Vagina (tissue), 2 donors: ENCODE results near the gene MED13L. TPM values are rescaled to one million over a fixed set of nuclear protein-coding genes. Genes with fewer than 3 reads are reported as not detected.
"Not testable (repeated sequence)": the region's sequence is repeated elsewhere in the genome, so short reads cannot be mapped to it uniquely, and the experiment has no call there.

Experiments
- DNase-seq, 2 donors: peaks; one replicate each; pipeline ENCODE4 v3.0.0-alpha.2; 2017; ENCODE audit errors: extremely low spot score in 2 of 2
- H3K27ac ChIP-seq: fragments of 200-600 bp; sonication (generic); one replicate; pipeline ENCODE4 v1.5.1; 2019
- H3K27me3 ChIP-seq: fragments of 200-600 bp; sonication (generic); one replicate; pipeline ENCODE4 v1.5.1; 2019
- H3K36me3 ChIP-seq, 2 donors: fragments of 200-600 bp; sonication (generic); one replicate each; pipeline ENCODE4 v1.5.1; 2017 to 2019
- H3K4me1 ChIP-seq: fragments of 200-600 bp; sonication (generic); one replicate; pipeline ENCODE4 v1.5.1; 2019
- H3K4me3 ChIP-seq, 2 donors: fragments of 200-600 bp; sonication (generic); 1 replicate in 1 of 2; 2 replicates in 1 of 2; pipeline ENCODE4 v1.5.1; 2016 to 2019
- H3K9me3 ChIP-seq: fragments of 200-600 bp; sonication (generic); one replicate; pipeline ENCODE4 v1.5.1; 2019
- POLR2A ChIP-seq, 2 donors: fragments of 450-650 bp; IDR thresholded peaks; one replicate each; pipeline ENCODE4 v1.6.1; 2017; ENCODE audit warnings: antibody characterized with exemption in 2 of 2, mild to moderate bottlenecking in 2 of 2, moderate library complexity in 2 of 2
- POLR2AphosphoS5 ChIP-seq, 2 donors: sonication (generic); formaldehyde crosslinking; IDR thresholded peaks; one replicate each; pipeline ENCODE4 v1.9.0; 2017; ENCODE audit warnings: antibody characterized with exemption in 2 of 2, mild to moderate bottlenecking in 2 of 2, low read depth in 1 of 2; ENCODE audit not compliant: insufficient read depth in 1 of 2
- intact Hi-C: fragments of 100-400 bp; cut with DNase I; formaldehyde crosslinking; loops from one replicate; pipeline ENCODE4 v1.15.1; 2023
- total RNA-seq: library from RNA; depleted of rRNA; stranded (reverse); fragments of >200 nt; gene quantifications from one replicate; pipeline ENCODE4 v1.2.3, GENCODE V29; 2016
- TF ChIP-seq, protein P1 (sequence below), 3 experiments: fragments of 450-650 bp in 2 of 3; fragments of 200-600 bp in 1 of 3; sonication (generic) in 1 of 3; IDR thresholded peaks; one replicate each; pipeline ENCODE4 v1.5.1; 2017 to 2019; ENCODE audit warnings: antibody characterized with exemption in 3 of 3, mild to moderate bottlenecking in 2 of 3, moderate library complexity in 2 of 3

Gene MED13L
- total RNA-seq, 1 donor from 2014 or later, result 161 TPM

DNA sequence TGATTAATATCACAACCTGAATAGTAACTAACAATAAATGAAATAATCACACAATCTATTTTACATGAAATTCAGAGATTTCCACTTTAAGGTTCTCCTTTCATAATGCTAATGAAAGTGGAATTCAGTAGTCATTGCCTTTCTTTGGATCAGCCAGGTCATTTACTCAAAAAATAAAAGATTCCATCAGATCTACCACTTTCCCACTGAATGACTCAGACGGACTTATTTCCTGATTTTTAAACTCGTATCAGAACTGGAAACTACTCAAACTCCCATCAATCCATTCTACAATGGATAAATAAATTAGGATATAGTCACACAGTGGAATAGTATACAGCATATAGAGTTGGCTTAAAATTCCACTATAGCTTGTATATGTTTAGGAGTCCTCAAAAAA lies 237.1 kb downstream of the MED13L start:
- peaks cover 29% of the 10 kb centered on the region for H3K4me1 ChIP-seq
- H3K4me3 ChIP-seq, result no peak overlapping the region
- TF ChIP-seq, protein P1, sequence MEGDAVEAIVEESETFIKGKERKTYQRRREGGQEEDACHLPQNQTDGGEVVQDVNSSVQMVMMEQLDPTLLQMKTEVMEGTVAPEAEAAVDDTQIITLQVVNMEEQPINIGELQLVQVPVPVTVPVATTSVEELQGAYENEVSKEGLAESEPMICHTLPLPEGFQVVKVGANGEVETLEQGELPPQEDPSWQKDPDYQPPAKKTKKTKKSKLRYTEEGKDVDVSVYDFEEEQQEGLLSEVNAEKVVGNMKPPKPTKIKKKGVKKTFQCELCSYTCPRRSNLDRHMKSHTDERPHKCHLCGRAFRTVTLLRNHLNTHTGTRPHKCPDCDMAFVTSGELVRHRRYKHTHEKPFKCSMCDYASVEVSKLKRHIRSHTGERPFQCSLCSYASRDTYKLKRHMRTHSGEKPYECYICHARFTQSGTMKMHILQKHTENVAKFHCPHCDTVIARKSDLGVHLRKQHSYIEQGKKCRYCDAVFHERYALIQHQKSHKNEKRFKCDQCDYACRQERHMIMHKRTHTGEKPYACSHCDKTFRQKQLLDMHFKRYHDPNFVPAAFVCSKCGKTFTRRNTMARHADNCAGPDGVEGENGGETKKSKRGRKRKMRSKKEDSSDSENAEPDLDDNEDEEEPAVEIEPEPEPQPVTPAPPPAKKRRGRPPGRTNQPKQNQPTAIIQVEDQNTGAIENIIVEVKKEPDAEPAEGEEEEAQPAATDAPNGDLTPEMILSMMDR (IDR thresholded peaks at IDR 0.05), result no peak
- TF ChIP-seq POLR2AphosphoS5 (IDR thresholded peaks at IDR 0.05; ENCODE audit: insufficient read depth in 1 of 2, low read depth in 1 of 2), result no peak
- TF ChIP-seq POLR2A (IDR thresholded peaks at IDR 0.05), result no peak
- no peaks in the 10 kb centered on the region for H3K36me3 ChIP-seq
- H3K9me3 ChIP-seq, result no peaks in the 10 kb centered on the region
- intact Hi-C loops, result no loop called here
- H3K27me3 ChIP-seq, result no peaks in the 10 kb centered on the region
- no peak overlapping the region for H3K27ac ChIP-seq
- DNase-seq, result no peak

DNA sequence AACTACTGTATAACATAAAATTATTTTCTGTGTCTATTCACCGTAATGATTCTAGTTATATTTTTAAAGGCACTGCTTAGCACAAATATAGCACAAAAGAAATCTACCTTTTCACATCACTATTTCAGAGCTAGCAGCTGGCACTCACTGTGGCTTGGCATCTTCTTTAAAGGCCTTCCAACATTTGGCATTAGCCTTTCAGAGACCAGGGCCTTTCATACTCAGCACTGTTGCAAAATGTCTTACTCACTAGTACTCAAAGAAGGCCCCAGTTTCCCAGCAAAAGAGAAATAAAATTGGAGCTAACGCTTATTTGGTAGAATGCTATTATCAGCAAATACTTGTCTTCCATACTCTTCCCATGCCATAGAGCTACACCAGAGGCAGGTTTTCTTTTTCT lies 238.4 kb downstream of the MED13L start:
- intact Hi-C loops, result no loop called here
- Histone ChIP-seq H3K27ac (no peak overlapping the region), H3K9me3 (no peaks in the 10 kb centered on the region), H3K4me3 (no peak overlapping the region), H3K4me1 (peaks cover 17% of the 10 kb centered on the region), H3K27me3 (no peaks in the 10 kb centered on the region), H3K36me3 (no peaks in the 10 kb centered on the region)
- no peak for DNase-seq
- TF ChIP-seq, protein P1 (IDR thresholded peaks at IDR 0.05), result no peak
- TF ChIP-seq POLR2AphosphoS5 (IDR thresholded peaks at IDR 0.05; ENCODE audit: insufficient read depth in 1 of 2, low read depth in 1 of 2) (no peak), POLR2A (IDR thresholded peaks at IDR 0.05) (no peak)

DNA sequence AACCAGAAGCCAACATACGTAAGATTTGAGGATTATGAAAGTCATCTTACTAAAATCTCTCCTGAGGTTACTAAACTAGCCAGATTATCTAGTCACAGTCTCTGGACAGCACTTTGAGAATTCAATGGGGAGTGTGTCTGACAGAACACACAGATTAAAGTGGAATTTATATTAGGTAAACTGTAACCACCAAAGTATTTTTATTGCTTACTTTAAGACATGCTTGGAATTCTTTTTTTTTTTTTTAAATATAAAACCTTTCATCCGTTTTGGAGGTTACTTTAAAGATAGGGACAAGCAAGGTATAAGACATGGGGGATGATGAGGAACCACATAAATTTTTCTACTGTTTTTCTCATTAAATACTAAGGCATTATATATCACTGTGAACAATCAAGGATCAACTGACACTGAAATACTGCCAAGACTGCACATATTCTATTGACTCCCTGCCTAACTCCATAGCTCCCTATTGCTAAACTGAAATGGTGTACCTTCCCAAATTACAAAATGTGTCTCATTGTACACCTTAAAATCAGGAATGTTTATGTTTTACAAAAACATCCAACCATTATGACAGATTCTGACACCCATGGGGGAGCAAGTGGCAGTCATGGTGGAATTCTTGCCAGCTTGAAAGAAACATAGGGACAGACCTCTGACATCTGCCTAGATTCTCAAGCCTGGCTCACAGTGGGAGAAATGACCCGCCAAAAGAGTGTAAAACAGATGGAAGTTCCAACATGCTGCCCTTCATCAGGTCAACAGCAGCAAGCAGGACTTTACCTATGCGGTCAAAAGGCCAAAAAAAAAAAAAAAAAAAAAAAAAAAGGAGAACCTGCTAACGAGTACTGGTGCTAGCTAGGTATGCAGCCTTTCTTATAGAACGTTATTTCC lies 239.3 kb downstream of the MED13L start:
- no peak for DNase-seq
- no peaks in the 10 kb centered on the region for H3K36me3 ChIP-seq
- H3K9me3 ChIP-seq, result no peaks in the 10 kb centered on the region
- no peak overlapping the region for H3K4me3 ChIP-seq
- no peaks in the 10 kb centered on the region for H3K27me3 ChIP-seq
- TF ChIP-seq POLR2A (IDR thresholded peaks at IDR 0.05) (no peak), POLR2AphosphoS5 (IDR thresholded peaks at IDR 0.05; ENCODE audit: insufficient read depth in 1 of 2, low read depth in 1 of 2) (no peak)
- TF ChIP-seq, protein P1 (IDR thresholded peaks at IDR 0.05), result no peak
- H3K27ac ChIP-seq, result no peak overlapping the region
- peaks cover 11% of the 10 kb centered on the region for H3K4me1 ChIP-seq
- intact Hi-C loops, result no loop called here

DNA sequence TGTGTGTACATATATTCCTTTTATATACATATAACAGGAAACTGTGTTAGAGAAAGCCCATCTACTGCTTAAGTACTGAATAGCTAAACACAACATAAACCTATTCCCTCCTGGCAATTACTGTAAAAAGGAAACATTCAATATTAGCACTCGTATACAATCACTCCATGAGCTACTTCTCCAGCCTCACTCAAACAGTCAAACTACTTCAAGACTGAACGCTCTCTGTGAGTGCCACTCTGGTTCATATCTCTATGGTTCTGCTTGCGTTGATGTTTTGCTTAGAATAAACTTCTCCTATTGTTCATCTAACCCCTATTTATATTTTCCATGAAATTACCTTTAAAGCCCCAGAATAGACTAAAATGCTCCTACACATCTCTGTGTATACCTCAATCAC lies 243.7 kb downstream of the MED13L start:
- no peaks in the 10 kb centered on the region for H3K9me3 ChIP-seq
- H3K4me3 ChIP-seq, result no peak overlapping the region
- intact Hi-C loops, result no loop called here
- TF ChIP-seq POLR2A (IDR thresholded peaks at IDR 0.05), result no peak
- TF ChIP-seq POLR2AphosphoS5 (IDR thresholded peaks at IDR 0.05; ENCODE audit: insufficient read depth in 1 of 2, low read depth in 1 of 2), result no peak
- TF ChIP-seq, protein P1 (IDR thresholded peaks at IDR 0.05), result no peak
- H3K36me3 ChIP-seq, result no peaks in the 10 kb centered on the region
- no peak for DNase-seq
- peaks cover 11% of the 10 kb centered on the region for H3K4me1 ChIP-seq
- H3K27me3 ChIP-seq, result no peaks in the 10 kb centered on the region
- no peak overlapping the region for H3K27ac ChIP-seq

DNA sequence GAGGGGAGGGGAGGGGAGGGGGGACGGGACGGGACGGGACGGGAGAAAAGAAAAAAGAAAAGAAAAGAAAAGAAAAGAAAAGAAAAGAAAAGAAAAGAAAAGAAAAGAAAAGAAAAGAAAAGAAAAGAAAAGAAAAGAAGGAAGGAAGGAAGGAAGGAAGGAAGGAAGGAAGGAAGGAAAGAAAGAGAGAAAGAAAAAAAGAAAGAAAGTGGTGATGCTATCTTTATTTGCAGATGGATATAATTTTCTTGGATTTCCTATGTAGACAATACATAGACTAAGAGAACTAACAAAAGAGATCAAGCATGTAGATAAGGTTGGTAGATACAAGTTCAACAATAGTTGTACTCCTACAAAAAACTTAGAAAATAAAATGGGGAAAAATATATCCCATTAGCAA lies 245.9 kb downstream of the MED13L start:
- DNase-seq, H3K27me3 ChIP-seq, intact Hi-C loops, H3K36me3 ChIP-seq, H3K4me3 ChIP-seq, H3K27ac ChIP-seq, H3K9me3 ChIP-seq, H3K4me1 ChIP-seq: not testable (repeated sequence)
